ENCODE data around the gene USP43.

- TF ChIP-seq, protein P1, sequence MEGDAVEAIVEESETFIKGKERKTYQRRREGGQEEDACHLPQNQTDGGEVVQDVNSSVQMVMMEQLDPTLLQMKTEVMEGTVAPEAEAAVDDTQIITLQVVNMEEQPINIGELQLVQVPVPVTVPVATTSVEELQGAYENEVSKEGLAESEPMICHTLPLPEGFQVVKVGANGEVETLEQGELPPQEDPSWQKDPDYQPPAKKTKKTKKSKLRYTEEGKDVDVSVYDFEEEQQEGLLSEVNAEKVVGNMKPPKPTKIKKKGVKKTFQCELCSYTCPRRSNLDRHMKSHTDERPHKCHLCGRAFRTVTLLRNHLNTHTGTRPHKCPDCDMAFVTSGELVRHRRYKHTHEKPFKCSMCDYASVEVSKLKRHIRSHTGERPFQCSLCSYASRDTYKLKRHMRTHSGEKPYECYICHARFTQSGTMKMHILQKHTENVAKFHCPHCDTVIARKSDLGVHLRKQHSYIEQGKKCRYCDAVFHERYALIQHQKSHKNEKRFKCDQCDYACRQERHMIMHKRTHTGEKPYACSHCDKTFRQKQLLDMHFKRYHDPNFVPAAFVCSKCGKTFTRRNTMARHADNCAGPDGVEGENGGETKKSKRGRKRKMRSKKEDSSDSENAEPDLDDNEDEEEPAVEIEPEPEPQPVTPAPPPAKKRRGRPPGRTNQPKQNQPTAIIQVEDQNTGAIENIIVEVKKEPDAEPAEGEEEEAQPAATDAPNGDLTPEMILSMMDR (IDR thresholded peaks at IDR 0.05): no peak
- TF ChIP-seq EZH2phosphoT487 (IDR thresholded peaks at IDR 0.05) (no peak), EZH2 (IDR thresholded peaks at IDR 0.05) (no peak)
Observed at GRCh38 chr17:9677411-9677810, 32.1 kb downstream of the USP43 start.

All from neural progenitor cell (in vitro differentiated cells).